ENCODE results near the gene MYO1E. TPM values are rescaled to one million over a fixed set of nuclear protein-coding genes. Genes with fewer than 3 reads are reported as not detected.

Gene MYO1E
- total and polyA plus RNA-seq, 4 donors: 20.9 to 84.2 (median 52.4) TPM

GRCh38 chr15:59259137-59259943, 113.3 kb downstream of the MYO1E start:
- DNase-seq (no peak), ATAC-seq (ENCODE audit: insufficient read depth, low FRiP score) (no peak)
- no peak overlapping the region for H3K27ac ChIP-seq (ENCODE audit: low read depth in 1 of 2, low read length in 1 of 2)
- H3K9me3 ChIP-seq (ENCODE audit: control insufficient read depth in 4 of 4, insufficient read depth in 3 of 4, low read length in 3 of 4): no peaks in the 10 kb centered on the region
- H3K9ac ChIP-seq (ENCODE audit: insufficient read depth in 1 of 2, low read length in 2 of 2): no peak overlapping the region
- no peak for TF ChIP-seq CTCF (IDR thresholded peaks at IDR 0.05; ENCODE audit: control extremely low read depth, extremely low read depth)
- H3K36me3 ChIP-seq (ENCODE audit: control insufficient read depth in 4 of 4, insufficient read depth in 4 of 4, low read length in 4 of 4): peaks cover 0 to 10% (median under 1%) of the 10 kb centered on the region in 4 donors
- H3K4me1 ChIP-seq (ENCODE audit: control insufficient read depth in 5 of 5, insufficient read depth in 5 of 5, low read length in 5 of 5): no peaks in the 10 kb centered on the region
- 92 to 96% methylated on average over 5 of the region's 5 CpGs for WGBS, 2 donors
- H3K27me3 ChIP-seq (ENCODE audit: control insufficient read depth in 3 of 3, insufficient read depth in 3 of 3, low read length in 2 of 3): no peaks in the 10 kb centered on the region
- no peak overlapping the region for H3K4me3 ChIP-seq

- no peak for TF ChIP-seq CTCF (IDR thresholded peaks at IDR 0.05; ENCODE audit: control extremely low read depth, extremely low read depth)
- no peak for ATAC-seq (ENCODE audit: insufficient read depth, low FRiP score)
- H3K9ac ChIP-seq (ENCODE audit: insufficient read depth in 1 of 2, low read length in 2 of 2): no peak overlapping the region
Measured at GRCh38 chr15:59258317-59258716, 114.4 kb downstream of the MYO1E start.

GRCh38 chr15:59257140-59257539, 115.5 kb downstream of the MYO1E start:
- Histone ChIP-seq H3K4me3 (no peak overlapping the region), H3K27ac (ENCODE audit: low read depth in 1 of 2, low read length in 1 of 2) (no peak overlapping the region), H3K27me3 (ENCODE audit: control insufficient read depth in 3 of 3, insufficient read depth in 3 of 3, low read length in 2 of 3) (no peaks in the 10 kb centered on the region), H3K9ac (ENCODE audit: insufficient read depth in 1 of 2, low read length in 2 of 2) (no peak overlapping the region), H3K9me3 (ENCODE audit: control insufficient read depth in 4 of 4, insufficient read depth in 3 of 4, low read length in 3 of 4) (no peaks in the 10 kb centered on the region), H3K36me3 (ENCODE audit: control insufficient read depth in 4 of 4, insufficient read depth in 4 of 4, low read length in 4 of 4) (peaks cover 0 to 10% (median 3%) of the 10 kb centered on the region in 4 donors), H3K4me1 (ENCODE audit: control insufficient read depth in 5 of 5, insufficient read depth in 5 of 5, low read length in 5 of 5) (no peaks in the 10 kb centered on the region)
- no peak for ATAC-seq (ENCODE audit: insufficient read depth, low FRiP score)
- 73% methylated on average over 4 of the region's 4 CpGs for WGBS, 2 donors
- TF ChIP-seq CTCF (IDR thresholded peaks at IDR 0.05; ENCODE audit: control extremely low read depth, extremely low read depth): no peak
- DNase-seq: no peak

More at GRCh38 chr15:59258317-59258716, 114.4 kb downstream of the MYO1E start:
- DNase-seq: no peak
- no peaks in the 10 kb centered on the region for H3K9me3 ChIP-seq (ENCODE audit: control insufficient read depth in 4 of 4, insufficient read depth in 3 of 4, low read length in 3 of 4)
- no peak overlapping the region for H3K4me3 ChIP-seq
- no peaks in the 10 kb centered on the region for H3K4me1 ChIP-seq (ENCODE audit: control insufficient read depth in 5 of 5, insufficient read depth in 5 of 5, low read length in 5 of 5)
- H3K27ac ChIP-seq (ENCODE audit: low read depth in 1 of 2, low read length in 1 of 2): no peak overlapping the region
- H3K27me3 ChIP-seq (ENCODE audit: control insufficient read depth in 3 of 3, insufficient read depth in 3 of 3, low read length in 2 of 3): no peaks in the 10 kb centered on the region
- peaks cover 0 to 10% (median 3%) of the 10 kb centered on the region in 4 donors for H3K36me3 ChIP-seq (ENCODE audit: control insufficient read depth in 4 of 4, insufficient read depth in 4 of 4, low read length in 4 of 4)
- WGBS, 2 donors: 74 to 75% methylated on average over 4 of the region's 4 CpGs

Data from lung (tissue), 12 donors.